Left ventricle myocardium superior (tissue), 1 donor: ENCODE measurements around the gene ACTN3. TPM values are rescaled to one million over a fixed set of nuclear protein-coding genes. Genes with fewer than 3 reads are reported as not detected.
"Not testable (repeated sequence)": the region's sequence is repeated elsewhere in the genome, so short reads cannot be mapped to it uniquely, and the experiment has no call there.

Experiments used
- ATAC-seq: fragments of 200-7000 bp; cut with Tn5 transposase; one replicate; pipeline ENCODE4 v1.9.1; 2020; ENCODE audit warnings: mild to moderate bottlenecking, moderate library complexity
- DNase-seq: peaks from one replicate; pipeline ENCODE4 v3.0.0-alpha.2; 2020
- intact Hi-C: fragments of 100-400 bp; cut with micrococcal nuclease; formaldehyde crosslinking; loops from one replicate; pipeline ENCODE4 v1.11.0; 2022
- total RNA-seq: library from RNA; stranded (reverse); fragmentation: NEBNext Ultra II Directional; extraction: Animal tissue kit (Norgen Biotek cat#: 25700); gene quantifications from one replicate; pipeline ENCODE4 v1.2.1, GENCODE V29; 2021
- donor health status: DM: no; HTN: yes; CAD: no; lungs with severe emphysema.

The ACTN3 gene
- total RNA-seq, 1 donor from 2014 or later = not detected

DNA sequence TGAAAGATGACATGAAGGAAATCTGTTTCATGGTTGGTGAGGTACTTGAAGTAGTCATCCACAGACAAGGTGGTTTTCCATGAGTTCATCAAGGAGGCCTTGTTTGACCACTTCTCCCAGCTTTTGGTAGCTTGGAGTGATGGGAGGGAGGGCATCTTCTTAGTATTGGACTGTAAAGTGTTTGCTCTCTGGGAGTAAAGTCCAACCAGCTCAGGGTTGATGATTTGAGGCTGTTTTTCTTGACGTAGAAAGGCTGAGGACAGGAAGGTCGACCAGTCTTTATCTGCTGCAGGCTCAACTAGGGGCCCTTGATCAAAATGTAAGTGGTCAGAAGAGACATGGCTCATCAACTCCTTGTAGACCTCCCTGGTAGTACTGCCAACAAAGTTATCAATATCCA lies 44.5 kb downstream of the ACTN3 start:
- no peak for DNase-seq
- intact Hi-C loops = no loop called here
- no peak for ATAC-seq

- intact Hi-C loops = no loop called here
- peak; percentile 100 for DNase-seq
- ATAC-seq = peak; percentile 97
These were observed 46.0 kb downstream of the ACTN3 start, which contains the start of the genes CCDC87 and CCS for GRCh38 chr11:66592457-66593302. CCDC87 (minus strand) TSS chr11:66593063; CDS start chr11:66593015, 48 bp downstream. CCS (plus strand) TSS chr11:66593185; CDS start chr11:66593262, 77 bp downstream.

DNA sequence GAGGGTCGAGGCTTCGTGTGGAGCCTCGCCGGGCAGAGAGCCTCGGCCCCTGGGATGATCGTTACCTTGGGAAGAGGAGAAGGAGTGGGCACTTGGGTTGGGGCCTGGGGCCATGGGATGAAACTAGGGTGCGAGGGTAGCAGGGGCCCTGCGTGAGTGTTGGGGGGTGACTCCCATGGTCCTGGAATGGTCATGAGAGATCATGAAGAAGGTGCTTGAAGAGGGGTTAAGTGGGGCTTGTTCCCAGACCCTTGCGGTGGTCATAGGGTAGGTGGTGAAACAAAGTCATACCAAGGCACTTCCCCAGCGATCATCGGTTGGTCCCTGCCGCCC lies 46.6 kb downstream of the ACTN3 start:
- no peak for DNase-seq
- ATAC-seq = peak; percentile 2
- intact Hi-C loops = no loop called here

- intact Hi-C loops = no loop called here
- ATAC-seq = no peak
- no peak for DNase-seq
These were observed 46.9 kb downstream of the ACTN3 start for GRCh38 chr11:66593650-66594049.

DNA sequence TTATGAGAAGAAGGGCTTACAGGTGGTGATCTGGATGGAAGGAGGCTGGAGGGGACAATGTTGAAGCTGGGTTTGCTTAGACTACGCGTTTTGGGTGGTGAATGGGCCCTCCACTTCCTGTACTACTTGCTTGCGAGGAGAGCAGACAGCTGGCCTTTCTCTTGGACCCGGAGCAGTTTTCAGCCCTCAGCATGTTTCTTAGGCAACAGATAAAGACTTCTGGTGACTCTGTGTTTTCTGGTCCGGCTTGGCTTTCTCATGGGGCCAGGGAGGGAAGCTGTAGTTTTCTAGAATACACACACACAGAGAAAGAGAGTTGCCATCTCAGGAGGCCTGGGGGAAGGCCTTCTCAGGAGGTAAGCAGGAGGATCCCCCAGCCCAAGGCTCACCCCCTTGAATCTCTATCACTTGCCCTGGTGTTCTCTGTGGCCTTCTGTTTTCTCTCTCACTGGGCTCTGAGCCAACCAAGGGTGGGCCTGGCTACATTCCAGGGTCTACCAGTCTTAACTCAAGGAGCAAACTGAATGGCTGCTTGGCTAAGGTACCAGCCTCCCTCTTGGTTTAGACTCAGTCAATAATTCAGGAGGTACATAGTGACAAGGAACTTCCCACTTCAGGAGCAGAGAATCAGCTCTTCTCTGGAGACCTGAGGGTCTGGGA lies 48.7 kb downstream of the ACTN3 start:
- DNase-seq (peak; percentile 60), ATAC-seq (peak; percentile 65)
- intact Hi-C loops = no loop called here

GRCh38 chr11:66598993-66599392 lies 52.3 kb downstream of the ACTN3 start:
- DNase-seq (no peak), ATAC-seq (no peak)
- intact Hi-C loops = no loop called here

- intact Hi-C loops = no loop called here
- no peak for DNase-seq
- ATAC-seq = no peak
These were observed 53.5 kb downstream of the ACTN3 start for GRCh38 chr11:66600219-66600618.

GRCh38 chr11:66600631-66601233 lies 54.0 kb downstream of the ACTN3 start:
- no peak for DNase-seq
- intact Hi-C loops = no loop called here
- peak; percentile 64 for ATAC-seq

DNA sequence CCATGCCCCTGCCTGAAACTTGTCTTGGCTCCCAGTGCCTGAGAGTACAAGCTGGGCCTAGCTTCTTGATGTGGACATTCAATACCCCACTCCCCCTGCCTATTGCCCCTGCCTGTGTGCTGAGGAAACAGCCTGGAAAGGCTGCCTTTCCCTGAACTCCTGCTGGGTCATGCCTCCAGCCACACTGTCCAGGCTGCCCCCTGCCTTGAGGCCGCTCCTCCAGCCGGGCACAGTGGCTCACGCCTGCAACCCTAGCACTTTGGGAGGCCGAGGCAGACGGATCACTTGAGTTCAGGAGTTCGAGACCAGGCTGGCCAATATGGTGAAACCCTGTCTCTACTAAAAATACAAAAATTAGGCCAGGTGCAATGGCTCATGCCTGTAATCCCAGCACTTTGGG lies 56.4 kb downstream of the ACTN3 start:
- DNase-seq = no peak
- intact Hi-C loops = no loop called here
- ATAC-seq = no peak

DNA sequence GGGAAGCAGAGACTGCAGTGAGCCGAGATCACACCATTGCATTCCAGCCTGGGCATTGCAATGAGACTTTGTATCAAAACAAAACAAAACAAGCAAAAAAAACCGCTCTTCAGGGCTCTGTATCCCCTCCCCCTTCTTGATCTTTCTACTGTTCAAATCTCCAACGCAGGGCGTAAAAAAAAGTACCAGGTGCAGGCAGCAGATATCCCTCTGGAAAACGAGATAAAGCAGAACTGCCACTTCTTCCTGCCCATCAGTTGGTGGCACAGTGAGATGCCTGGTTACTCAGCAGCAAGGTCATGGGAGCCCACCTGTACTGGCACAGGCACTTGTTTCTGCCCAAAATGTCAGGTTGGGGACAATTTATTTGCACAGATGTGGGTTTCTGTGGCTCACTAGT lies 57.5 kb downstream of the ACTN3 start:
- ATAC-seq = no peak

GRCh38 chr11:66606608-66607007 lies 59.9 kb downstream of the ACTN3 start:
- DNase-seq, ATAC-seq, intact Hi-C loops: not testable (repeated sequence)

More for the DNA sequence above, 57.5 kb downstream of the ACTN3 start:
- intact Hi-C loops = no loop called here
- DNase-seq = no peak

GRCh38 chr11:66607126-66607834 lies 60.6 kb downstream of the ACTN3 start:
- ATAC-seq (peak; percentile 78), DNase-seq (peak; percentile 63)
- intact Hi-C loops = no loop called here

- DNase-seq (no peak), ATAC-seq (no peak)
- intact Hi-C loops = no loop called here
These were observed 63.3 kb downstream of the ACTN3 start for GRCh38 chr11:66609721-66610617.

DNA sequence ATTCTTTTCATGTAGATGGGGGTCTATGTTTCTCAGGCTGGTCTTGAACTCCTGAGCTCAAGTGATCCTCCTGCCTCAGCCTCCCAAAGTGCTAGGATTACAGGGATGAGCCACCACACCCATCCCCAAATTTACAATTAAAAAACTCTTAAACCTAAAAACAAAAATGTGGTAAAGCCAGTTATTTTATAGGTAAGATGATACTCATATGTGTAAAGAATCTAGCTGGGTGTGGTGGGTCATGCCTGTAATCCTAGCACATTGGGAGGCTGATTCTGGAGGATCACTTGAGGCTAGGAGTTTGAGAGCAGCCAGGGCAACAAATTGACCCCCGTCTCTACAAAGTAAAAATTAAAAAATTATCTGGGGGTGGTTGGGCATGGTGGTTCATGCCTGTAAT lies 65.8 kb downstream of the ACTN3 start:
- no peak for ATAC-seq
- intact Hi-C loops = no loop called here
- DNase-seq = no peak

Other genes with a start within 250 kb of the ACTN3 start
- 11.1 TPM for gene CD248, start 229.9 kb upstream of the ACTN3 start, total RNA-seq
- gene RIN1, start 210.5 kb upstream of the ACTN3 start, total RNA-seq = 1.7 TPM
- 14.7 TPM for gene BRMS1, start 201.8 kb upstream of the ACTN3 start, total RNA-seq
- gene B4GAT1, start 199.3 kb upstream of the ACTN3 start, total RNA-seq = 55.1 TPM
- gene SLC29A2, start 175.1 kb upstream of the ACTN3 start, total RNA-seq = 22.6 TPM
- gene NPAS4, start 125.9 kb upstream of the ACTN3 start, total RNA-seq = not detected
- gene MRPL11, start 108.1 kb upstream of the ACTN3 start, total RNA-seq = 61.1 TPM
- 10.9 TPM for gene PELI3, start 80.0 kb upstream of the ACTN3 start, total RNA-seq
- 9.7 TPM for gene DPP3, start 66.5 kb upstream of the ACTN3 start, total RNA-seq
- 17.8 TPM for gene BBS1, start 36.3 kb upstream of the ACTN3 start, total RNA-seq
- gene ZDHHC24, start 855 bp upstream of the ACTN3 start, total RNA-seq = 5.5 TPM
- 64.5 TPM for gene CTSF, start 21.7 kb downstream of the ACTN3 start, total RNA-seq
- gene CCDC87, start 46.2 kb downstream of the ACTN3 start, total RNA-seq = 0.25 TPM
- 26.8 TPM for gene CCS, start 46.3 kb downstream of the ACTN3 start, total RNA-seq
- 31.4 TPM for gene RBM14, start 69.7 kb downstream of the ACTN3 start, total RNA-seq
- 69.5 TPM for gene RBM4, start 91.8 kb downstream of the ACTN3 start, total RNA-seq
- gene RBM4B, start 131.0 kb downstream of the ACTN3 start, total RNA-seq = 13.1 TPM
- 1.1 TPM for gene SPTBN2, start 182.3 kb downstream of the ACTN3 start, total RNA-seq